GM18861 (cell line): Measurements from ENCODE around the gene KRTAP13-2.

Experiments
- ATAC-seq: cut with Tn5 transposase; IDR thresholded peaks from one replicate; pipeline ENCODE4 v1.9.1; 2021; ENCODE audit not compliant: unreplicated experiment

Gene KRTAP13-2

GRCh38 chr21:30372139-30372770 lies at the start of gene KRTAP13-2:
Gene KRTAP13-2 (minus strand): TSS chr21:30372271. CDS start chr21:30372213, 58 bp downstream.
- ATAC-seq, result no peak

GRCh38 chr21:30415993-30416392 lies 43.9 kb upstream of the KRTAP13-2 start:
- ATAC-seq, result no peak

- no peak for ATAC-seq
These were observed 36.9 kb upstream of the KRTAP13-2 start for GRCh38 chr21:30408782-30409494.

GRCh38 chr21:30395731-30396130 lies 23.7 kb upstream of the KRTAP13-2 start, which contains the start of gene KRTAP13-1:
Gene KRTAP13-1 (plus strand): TSS chr21:30396031. CDS start chr21:30396087, 56 bp downstream.
- ATAC-seq, result no peak

- no peak for ATAC-seq
These were observed 19.5 kb upstream of the KRTAP13-2 start for GRCh38 chr21:30391492-30392025.

- no peak for ATAC-seq
These were observed 10.1 kb upstream of the KRTAP13-2 start for GRCh38 chr21:30382201-30382600.

GRCh38 chr21:30355906-30356305 lies 16.2 kb downstream of the KRTAP13-2 start:
- ATAC-seq, result no peak

GRCh38 chr21:30354308-30355005 lies 17.6 kb downstream of the KRTAP13-2 start:
- no peak for ATAC-seq

GRCh38 chr21:30351534-30351933 lies 20.5 kb downstream of the KRTAP13-2 start:
- ATAC-seq, result no peak

- ATAC-seq, result no peak
These were observed 22.5 kb downstream of the KRTAP13-2 start for GRCh38 chr21:30349572-30349971.

GRCh38 chr21:30348506-30348905 lies 23.6 kb downstream of the KRTAP13-2 start, which contains the start of gene KRTAP23-1:
Gene KRTAP23-1 (minus strand): TSS chr21:30348606. CDS start chr21:30348606, 0 bp downstream.
- no peak for ATAC-seq

- ATAC-seq, result no peak
These were observed 27.1 kb downstream of the KRTAP13-2 start for GRCh38 chr21:30345014-30345413.

GRCh38 chr21:30340714-30341573 lies 31.1 kb downstream of the KRTAP13-2 start:
- no peak for ATAC-seq

- no peak for ATAC-seq
These were observed 33.4 kb downstream of the KRTAP13-2 start for GRCh38 chr21:30338717-30339116.

- no peak for ATAC-seq
These were observed 34.3 kb downstream of the KRTAP13-2 start for GRCh38 chr21:30337772-30338171.

GRCh38 chr21:30337276-30337744 lies 34.8 kb downstream of the KRTAP13-2 start, which contains the start of gene KRTAP27-1:
Gene KRTAP27-1 (minus strand): TSS chr21:30337694. CDS start chr21:30337668, 26 bp downstream.
- no peak for ATAC-seq

- ATAC-seq, result no peak
These were observed 35.5 kb downstream of the KRTAP13-2 start for GRCh38 chr21:30336596-30336995.

GRCh38 chr21:30333736-30334135 lies 38.3 kb downstream of the KRTAP13-2 start:
- no peak for ATAC-seq

- ATAC-seq, result no peak
These were observed 39.4 kb downstream of the KRTAP13-2 start for GRCh38 chr21:30332681-30333080.

- ATAC-seq, result no peak
These were observed 42.7 kb downstream of the KRTAP13-2 start for GRCh38 chr21:30329203-30329875.
